Right lobe of liver (tissue), 6 donors: ENCODE results near the gene PNPLA1. TPM values are rescaled to one million over a fixed set of nuclear protein-coding genes. Genes with fewer than 3 reads are reported as not detected.

Experiments
- ATAC-seq, 4 donors: fragments of 200-7000 bp; cut with Tn5 transposase; one replicate each; pipeline ENCODE4 v1.9.1; 2020; ENCODE audit warnings: mild to moderate bottlenecking in 4 of 4, moderate library complexity in 4 of 4
- DNase-seq, 3 donors: peaks; one replicate each; pipeline ENCODE4 v3.0.0-alpha.2; 2020
- H3K27ac ChIP-seq, 3 donors: fragments of 200-600 bp; one replicate each; pipeline ENCODE4 v1.8.0; 2022
- H3K27me3 ChIP-seq, 2 donors: fragments of 200-600 bp; one replicate each; pipeline ENCODE4 v1.8.0; 2022
- H3K36me3 ChIP-seq, 4 donors: fragments of 200-600 bp; sonication (generic) in 1 of 4; one replicate each; pipeline versions ENCODE4 v1.5.1 to v1.8.0; 2017 to 2022; ENCODE audit warnings: control low read depth in 1 of 4
- H3K4me1 ChIP-seq, 4 donors: fragments of 200-600 bp; sonication (generic) in 1 of 4; one replicate each; pipeline versions ENCODE4 v1.5.1 to v1.8.0; 2017 to 2022; ENCODE audit warnings: control low read depth in 1 of 4
- H3K4me3 ChIP-seq, 3 donors: fragments of 200-600 bp; one replicate each; pipeline ENCODE4 v1.8.0; 2022
- H3K9me3 ChIP-seq, 4 donors: fragments of 200-600 bp; sonication (generic) in 1 of 4; one replicate each; pipeline versions ENCODE4 v1.5.1 to v1.8.0; 2017 to 2022; ENCODE audit warnings: control low read depth in 1 of 4
- POLR2A ChIP-seq: fragments of 450-650 bp; IDR thresholded peaks from one replicate; pipeline ENCODE4 v1.6.1; 2017; ENCODE audit warnings: antibody characterized with exemption, mild to moderate bottlenecking
- WGBS: methylation state at CpG from one replicate; pipeline ENCODE4 v1.1.6; 2018; ENCODE audit warnings: low coverage, low lambda C conversion rate; ENCODE audit not compliant: insufficient coverage; ENCODE audit errors: missing lambda C conversion rate; 5-methylcytosine and 5-hydroxymethylcytosine counted together
- intact Hi-C, 2 donors: fragments of 100-400 bp; cut with DNase I; formaldehyde crosslinking; loops; one replicate each; pipeline versions ENCODE4 v1.11.2 to v1.14.1; 2022
- total RNA-seq, 6 experiments: library from RNA; depleted of rRNA in 2 of 6; stranded (reverse); fragments of >200 nt in 2 of 6; fragmentation: NEBNext Ultra II Directional in 3 of 6; extraction: Animal tissue kit (Norgen Biotek cat#: 25700) in 3 of 6; gene quantifications; one replicate each; pipeline versions ENCODE4 v1.1.0 to v1.2.4, GENCODE V29; 2016 to 2023
- TF ChIP-seq, protein P1 (sequence below), 4 donors: fragments of 200-600 bp in 3 of 4; fragments of 450-650 bp in 1 of 4; IDR thresholded peaks; one replicate each; pipeline versions ENCODE4 v1.5.1 to v1.8.0; 2016 to 2022; ENCODE audit warnings: antibody characterized with exemption in 4 of 4, mild to moderate bottlenecking in 2 of 4
- donor health status: DM: no; HTN: yes; CAD: no.
- donor health status: DM: no; HTN: no; CAD: no.
- donor health status: DM: no; HTN: no; CAD: no.
- donor health status: DM: no; HTN: yes; CAD: no.
- donor health status: DM: no; HTN: yes; CAD: no.

The PNPLA1 gene
- total RNA-seq, 6 experiments from 2014 or later, result not detected

DNA sequence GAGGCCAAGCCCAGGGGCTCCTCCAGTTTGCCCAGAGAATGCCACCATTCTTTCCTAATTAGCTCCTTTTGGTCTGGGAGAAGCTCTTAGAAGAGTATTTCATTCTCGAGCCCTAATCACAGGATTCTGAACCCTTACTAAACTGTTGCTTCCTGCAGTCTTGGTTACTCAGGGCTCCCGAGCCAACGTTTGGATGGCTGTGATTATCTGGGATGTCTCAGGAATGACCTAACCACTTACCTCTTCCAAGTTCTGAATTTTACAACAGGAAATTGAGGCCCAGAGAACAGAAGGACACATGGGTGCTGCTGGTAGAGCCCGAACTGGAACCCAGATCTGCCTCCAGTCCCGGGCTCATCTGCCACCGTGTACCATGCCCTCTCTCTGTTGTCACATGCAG is 22.2 kb upstream of the PNPLA1 start:
- ATAC-seq (no peak), DNase-seq (no peak)
- H3K27me3 ChIP-seq, result no peaks in the 10 kb centered on the region
- 71% methylated on average over 5 of the region's 6 CpGs for WGBS
- no peaks in the 10 kb centered on the region for H3K9me3 ChIP-seq
- intact Hi-C loops, result no loop called here
- TF ChIP-seq POLR2A, result no peak
- TF ChIP-seq, protein P1, sequence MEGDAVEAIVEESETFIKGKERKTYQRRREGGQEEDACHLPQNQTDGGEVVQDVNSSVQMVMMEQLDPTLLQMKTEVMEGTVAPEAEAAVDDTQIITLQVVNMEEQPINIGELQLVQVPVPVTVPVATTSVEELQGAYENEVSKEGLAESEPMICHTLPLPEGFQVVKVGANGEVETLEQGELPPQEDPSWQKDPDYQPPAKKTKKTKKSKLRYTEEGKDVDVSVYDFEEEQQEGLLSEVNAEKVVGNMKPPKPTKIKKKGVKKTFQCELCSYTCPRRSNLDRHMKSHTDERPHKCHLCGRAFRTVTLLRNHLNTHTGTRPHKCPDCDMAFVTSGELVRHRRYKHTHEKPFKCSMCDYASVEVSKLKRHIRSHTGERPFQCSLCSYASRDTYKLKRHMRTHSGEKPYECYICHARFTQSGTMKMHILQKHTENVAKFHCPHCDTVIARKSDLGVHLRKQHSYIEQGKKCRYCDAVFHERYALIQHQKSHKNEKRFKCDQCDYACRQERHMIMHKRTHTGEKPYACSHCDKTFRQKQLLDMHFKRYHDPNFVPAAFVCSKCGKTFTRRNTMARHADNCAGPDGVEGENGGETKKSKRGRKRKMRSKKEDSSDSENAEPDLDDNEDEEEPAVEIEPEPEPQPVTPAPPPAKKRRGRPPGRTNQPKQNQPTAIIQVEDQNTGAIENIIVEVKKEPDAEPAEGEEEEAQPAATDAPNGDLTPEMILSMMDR (IDR thresholded peaks at IDR 0.05), result no peak
- H3K4me1 ChIP-seq, result no peaks in the 10 kb centered on the region
- H3K36me3 ChIP-seq, result no peaks in the 10 kb centered on the region
- H3K4me3 ChIP-seq, result no peak overlapping the region
- H3K27ac ChIP-seq, result peak overlapping the region in 1 of 3 donors; percentile 29

DNA sequence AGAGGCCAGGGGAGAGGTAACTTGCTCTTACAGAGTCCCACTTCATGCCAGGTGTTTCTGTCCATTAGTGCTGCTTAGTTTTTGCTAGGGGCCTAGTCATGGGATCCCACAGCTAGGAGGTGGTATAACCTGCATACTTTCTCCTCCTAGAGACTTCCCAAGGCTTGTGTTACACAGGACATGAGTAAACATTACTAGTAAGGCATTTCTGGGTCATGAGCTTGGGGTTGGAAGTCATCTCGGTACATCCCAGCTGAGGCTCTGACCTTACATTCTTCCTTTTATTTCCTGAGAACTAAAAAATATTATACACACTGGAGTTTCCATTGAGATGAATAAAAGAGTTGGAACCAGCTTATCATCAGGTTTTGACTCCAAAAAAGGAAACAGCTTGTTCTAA is 20.9 kb upstream of the PNPLA1 start:
- TF ChIP-seq POLR2A, result no peak
- TF ChIP-seq, protein P1 (IDR thresholded peaks at IDR 0.05), result no peak
- intact Hi-C loops, result no loop called here
- ATAC-seq (peak in 1 of 4 donors; percentile 23), DNase-seq (no peak)
- WGBS, result 70% methylated on average over 1 of the region's 1 CpG
- Histone ChIP-seq H3K27ac (no peak overlapping the region), H3K4me1 (no peaks in the 10 kb centered on the region), H3K4me3 (no peak overlapping the region), H3K9me3 (no peaks in the 10 kb centered on the region), H3K27me3 (no peaks in the 10 kb centered on the region), H3K36me3 (no peaks in the 10 kb centered on the region)

DNA sequence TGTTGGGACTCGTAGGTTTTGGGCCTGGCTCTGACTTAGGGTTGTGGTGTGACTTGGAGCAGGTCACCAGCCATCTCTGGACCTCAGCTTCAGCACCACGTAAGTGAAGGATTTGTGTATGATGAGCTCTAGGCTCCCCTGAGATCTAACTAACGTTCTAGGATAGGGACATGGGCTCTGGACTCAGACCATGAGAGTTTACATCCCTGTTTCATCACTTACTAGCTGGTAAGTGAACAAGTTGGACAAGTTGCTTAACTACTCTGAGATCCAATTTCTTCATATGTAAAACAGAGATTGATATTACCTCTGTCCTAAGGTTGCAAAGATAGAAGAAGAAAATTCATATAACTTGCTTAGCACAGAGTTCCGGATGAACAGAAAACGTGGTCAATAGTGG is 20.3 kb upstream of the PNPLA1 start:
- TF ChIP-seq POLR2A, result no peak
- TF ChIP-seq, protein P1 (IDR thresholded peaks at IDR 0.05), result no peak
- WGBS, result 65% methylated on average over 3 of the region's 5 CpGs
- H3K4me3 ChIP-seq, result no peak overlapping the region
- no peaks in the 10 kb centered on the region for H3K4me1 ChIP-seq
- no peaks in the 10 kb centered on the region for H3K36me3 ChIP-seq
- intact Hi-C loops, result no loop called here
- H3K27ac ChIP-seq, result no peak overlapping the region
- no peaks in the 10 kb centered on the region for H3K27me3 ChIP-seq
- H3K9me3 ChIP-seq, result no peaks in the 10 kb centered on the region
- DNase-seq (no peak), ATAC-seq (no peak)

DNA sequence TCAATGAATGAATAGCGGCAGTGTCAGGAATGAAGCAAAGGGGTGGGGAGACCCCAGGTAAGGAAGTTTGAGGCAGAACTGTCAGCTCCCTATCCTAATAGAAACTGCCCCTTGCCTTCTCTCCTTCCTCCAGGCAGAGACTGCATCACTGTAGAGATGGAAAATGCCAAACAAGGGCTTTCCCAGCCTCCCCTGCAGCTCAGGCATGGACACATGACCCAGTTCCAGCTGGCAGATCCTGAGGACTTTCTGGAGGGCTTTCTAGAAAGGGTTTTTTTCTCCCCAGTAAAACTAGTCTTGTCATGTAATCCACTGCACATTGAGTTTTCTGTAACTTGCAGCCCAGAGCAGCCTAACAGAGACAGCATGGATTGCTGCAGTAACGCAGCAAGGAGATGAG is 17.9 kb upstream of the PNPLA1 start:
- TF ChIP-seq, protein P1 (IDR thresholded peaks at IDR 0.05), result no peak
- TF ChIP-seq POLR2A, result no peak
- Histone ChIP-seq H3K4me1 (no peaks in the 10 kb centered on the region), H3K9me3 (no peaks in the 10 kb centered on the region), H3K27ac (no peak overlapping the region), H3K27me3 (no peaks in the 10 kb centered on the region), H3K36me3 (no peaks in the 10 kb centered on the region), H3K4me3 (no peak overlapping the region)
- WGBS, result 65% methylated on average over 2 of the region's 2 CpGs
- intact Hi-C loops, result no loop called here
- ATAC-seq (no peak), DNase-seq (no peak)

DNA sequence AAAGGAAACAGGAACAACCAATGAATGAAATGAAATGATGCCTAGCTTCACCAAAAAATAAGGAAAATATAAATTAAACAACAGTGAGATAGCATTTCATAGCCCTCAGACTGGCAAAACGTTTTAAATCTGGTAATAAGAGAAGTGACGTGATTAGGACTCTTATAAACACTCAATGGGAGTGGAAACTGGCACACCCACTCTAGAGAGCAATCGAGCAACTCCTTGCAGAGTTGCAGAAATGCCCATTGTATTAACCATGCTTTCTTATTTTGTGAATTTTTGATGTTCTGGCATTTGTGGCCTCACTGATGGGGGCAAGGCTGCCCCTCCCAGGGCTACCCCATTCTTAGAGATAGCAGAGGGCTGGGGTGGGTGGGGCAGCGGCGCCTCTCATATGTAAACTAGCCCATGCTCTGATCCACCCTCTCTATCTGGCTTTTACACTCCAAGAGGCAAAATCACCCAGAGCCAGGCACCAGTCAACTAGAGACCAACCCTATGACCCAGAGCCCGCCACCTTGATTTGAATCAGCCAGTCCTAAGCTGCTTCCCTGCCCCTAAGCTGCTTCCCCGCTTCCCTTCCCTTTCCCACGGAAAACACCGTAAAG is 6.4 kb upstream of the PNPLA1 start:
- intact Hi-C loops, result no loop called here
- no peak for ATAC-seq

More for the DNA sequence above, 6.4 kb upstream of the PNPLA1 start:
- no peaks in the 10 kb centered on the region for H3K27me3 ChIP-seq
- no peaks in the 10 kb centered on the region for H3K4me1 ChIP-seq
- no peaks in the 10 kb centered on the region for H3K36me3 ChIP-seq
- no peak overlapping the region for H3K27ac ChIP-seq
- WGBS, result 63% methylated on average over 7 of the region's 9 CpGs
- no peak for DNase-seq
- no peak for TF ChIP-seq POLR2A
- TF ChIP-seq, protein P1 (IDR thresholded peaks at IDR 0.05), result no peak
- no peak overlapping the region for H3K4me3 ChIP-seq
- H3K9me3 ChIP-seq, result no peaks in the 10 kb centered on the region
